H9 (cell line): ENCODE results near the gene GAGE10. TPM values are rescaled to one million over a fixed set of nuclear protein-coding genes. Genes with fewer than 3 reads are reported as not detected.

Source experiments
- DNase-seq: peaks from one replicate; pipeline ENCODE4 v3.0.0-alpha.2; 2017
- H2AFZ ChIP-seq: one replicate; pipeline ENCODE4 v1.6.1; 2013; ENCODE audit warnings: mild to moderate bottlenecking, low read length, control low read depth, moderate library complexity
- H2AK5ac ChIP-seq: 2 replicates; pipeline ENCODE4 v1.6.1; 2013; ENCODE audit warnings: low read length, control low read depth, mixed read lengths; ENCODE audit not compliant: insufficient read length
- H2BK120ac ChIP-seq: one replicate; pipeline ENCODE4 v1.6.1; 2013; ENCODE audit warnings: low read depth, mild to moderate bottlenecking, low read length, control low read depth, inconsistent platforms; ENCODE audit not compliant: poor library complexity, severe bottlenecking
- H2BK12ac ChIP-seq: 2 replicates; pipeline ENCODE4 v1.6.1; 2013; ENCODE audit warnings: low read length, control low read depth, mixed read lengths, low read depth; ENCODE audit not compliant: insufficient read length
- H2BK15ac ChIP-seq: 2 replicates; pipeline ENCODE4 v1.6.1; 2013; ENCODE audit warnings: low read depth, low read length, control low read depth
- H2BK20ac ChIP-seq: one replicate; pipeline ENCODE4 v1.6.1; 2013; ENCODE audit warnings: low read depth, mild to moderate bottlenecking, low read length, control low read depth, inconsistent platforms; ENCODE audit not compliant: poor library complexity, severe bottlenecking
- H2BK5ac ChIP-seq: 2 replicates; pipeline ENCODE4 v1.6.1; 2013; ENCODE audit warnings: low read length, control low read depth, mixed read lengths; ENCODE audit not compliant: insufficient read length
- H3K14ac ChIP-seq: 2 replicates; pipeline ENCODE4 v1.6.1; 2013; ENCODE audit warnings: low read length, control low read depth; ENCODE audit not compliant: insufficient read depth
- H3K18ac ChIP-seq: 2 replicates; pipeline ENCODE4 v1.6.1; 2013; ENCODE audit warnings: low read depth, mild to moderate bottlenecking, mixed read lengths, low read length, control low read depth; ENCODE audit not compliant: insufficient read length
- H3K23ac ChIP-seq: 2 replicates; pipeline ENCODE4 v1.6.1; 2013; ENCODE audit warnings: low read length, control low read depth, mixed read lengths, low read depth; ENCODE audit not compliant: insufficient read length
- H3K23me2 ChIP-seq: 2 replicates; pipeline ENCODE4 v1.6.1; 2013; ENCODE audit warnings: low read depth, mild to moderate bottlenecking, mixed read lengths, low read length, control low read depth; ENCODE audit not compliant: insufficient read length, poor library complexity, severe bottlenecking
- H3K27ac ChIP-seq: 2 replicates; pipeline ENCODE4 v1.5.1; 2013; ENCODE audit warnings: low read length, control low read depth, mixed read lengths, low read depth; ENCODE audit not compliant: insufficient read length
- H3K27me3 ChIP-seq: 2 replicates; pipeline ENCODE4 v1.6.1; 2013; ENCODE audit warnings: low read length, control low read depth, inconsistent platforms; ENCODE audit not compliant: insufficient read depth
- H3K4ac ChIP-seq: 2 replicates; pipeline ENCODE4 v1.6.1; 2013; ENCODE audit warnings: low read depth, mild to moderate bottlenecking, control low read depth, inconsistent platforms, low read length, moderate library complexity
- H3K4me1 ChIP-seq: 2 replicates; pipeline ENCODE4 v1.6.1; 2013; ENCODE audit warnings: low read length, control low read depth, inconsistent platforms; ENCODE audit not compliant: insufficient read depth
- H3K4me2 ChIP-seq: 2 replicates; pipeline ENCODE4 v1.6.1; 2013; ENCODE audit warnings: low read length, control low read depth, mixed read lengths; ENCODE audit not compliant: insufficient read length, insufficient read depth
- H3K56ac ChIP-seq: 2 replicates; pipeline ENCODE4 v1.6.1; 2013; ENCODE audit warnings: low read depth, mild to moderate bottlenecking, mixed read lengths, low read length, control low read depth; ENCODE audit not compliant: insufficient read length
- H3K79me1 ChIP-seq: 2 replicates; pipeline ENCODE4 v1.6.1; 2013; ENCODE audit warnings: low read depth, mild to moderate bottlenecking, moderate library complexity, low read length, control low read depth, inconsistent platforms; ENCODE audit not compliant: insufficient read depth, poor library complexity, severe bottlenecking
- H3K79me2 ChIP-seq: 2 replicates; pipeline ENCODE4 v1.6.1; 2013; ENCODE audit warnings: low read length, control low read depth, inconsistent platforms; ENCODE audit not compliant: insufficient read depth
- H3K9ac ChIP-seq: 2 replicates; pipeline ENCODE4 v1.6.1; 2013; ENCODE audit warnings: low read length, control low read depth, mixed read lengths; ENCODE audit not compliant: insufficient read length; ENCODE audit errors: extremely low read depth
- H3K9me3 ChIP-seq: one replicate; pipeline ENCODE4 v1.6.1; 2013; ENCODE audit warnings: low read depth, low read length, inconsistent platforms; ENCODE audit not compliant: control insufficient read depth
- H3T11ph ChIP-seq: one replicate; pipeline ENCODE4 v1.6.1; 2013; ENCODE audit warnings: mild to moderate bottlenecking, low read length, control low read depth, inconsistent platforms
- H4K20me1 ChIP-seq: one replicate; pipeline ENCODE4 v1.6.1; 2013; ENCODE audit not compliant: control insufficient read depth, insufficient read length, insufficient read depth
- H4K5ac ChIP-seq: 2 replicates; pipeline ENCODE4 v1.6.1; 2013; ENCODE audit warnings: low read depth, mild to moderate bottlenecking, mixed read lengths, low read length, control low read depth; ENCODE audit not compliant: insufficient read length
- H4K8ac ChIP-seq: replicated peaks from 2 replicates; pipeline ENCODE4 v1.6.1; 2013; ENCODE audit warnings: low read length, control low read depth, mixed read lengths, low read depth; ENCODE audit not compliant: insufficient read length
- H4K91ac ChIP-seq: 2 replicates; pipeline ENCODE4 v1.6.1; 2013; ENCODE audit warnings: low read depth, mild to moderate bottlenecking, moderate library complexity, mixed read lengths, low read length, control low read depth; ENCODE audit not compliant: insufficient read length
- H3K27ac Mint-ChIP-seq, 3 experiments: 2 replicates in 2 of 3; 3 replicates in 1 of 3; pipeline ENCODE4 v1.8.0; 2020 to 2021; ENCODE audit warnings: mixed read lengths in 3 of 3, mild to moderate bottlenecking in 1 of 3, moderate library complexity in 1 of 3
- H3K27me3 Mint-ChIP-seq: 2 replicates; pipeline ENCODE4 v1.8.0; 2021; ENCODE audit warnings: low read depth, mild to moderate bottlenecking, moderate library complexity, mixed read lengths
- H3K36me3 Mint-ChIP-seq, 3 experiments: 2 replicates in 2 of 3; 3 replicates in 1 of 3; pipeline ENCODE4 v1.8.0; 2020 to 2021; ENCODE audit warnings: low read depth in 3 of 3, mixed read lengths in 3 of 3; ENCODE audit not compliant: insufficient read depth in 1 of 3
- H3K4me1 Mint-ChIP-seq, 2 experiments: 2 replicates each; pipeline ENCODE4 v1.8.0; 2020; ENCODE audit warnings: mixed read lengths in 2 of 2
- H3K4me3 Mint-ChIP-seq, 2 experiments: 2 replicates in 1 of 2; 3 replicates in 1 of 2; pipeline ENCODE4 v1.8.0; 2020 to 2021; ENCODE audit warnings: mild to moderate bottlenecking in 2 of 2, mixed read lengths in 2 of 2, moderate library complexity in 1 of 2
- H3K9me3 Mint-ChIP-seq, 2 experiments: 2 replicates in 1 of 2; 3 replicates in 1 of 2; pipeline ENCODE4 v1.8.0; 2020; ENCODE audit warnings: mild to moderate bottlenecking in 2 of 2, mixed read lengths in 2 of 2, moderate library complexity in 1 of 2
- WGBS: extraction: QIAGEN DNeasy Blood & Tissue Kit; methylation state at CpG from one replicate; pipeline ENCODE4 v1.1.7; 2013; ENCODE audit warnings: missing lambda C conversion rate, low lambda C conversion rate, mixed read lengths; ENCODE audit not compliant: insufficient read length; ENCODE audit errors: extremely low coverage; 5-methylcytosine and 5-hydroxymethylcytosine counted together
- total RNA-seq: library from RNA; stranded (reverse); gene quantifications from 2 replicates; pipeline ENCODE4 v1.2.1, GENCODE V29; 2021
- TF ChIP-seq, protein P1 (sequence below): fragments of 200-600 bp; sonication (generic); conservative IDR thresholded peaks from 3 replicates; pipeline ENCODE4 v1.8.0; 2021; ENCODE audit warnings: antibody characterized with exemption, mild to moderate bottlenecking

GAGE10 gene
- total RNA-seq, 1 experiment from 2014 or later, result not detected

DNA sequence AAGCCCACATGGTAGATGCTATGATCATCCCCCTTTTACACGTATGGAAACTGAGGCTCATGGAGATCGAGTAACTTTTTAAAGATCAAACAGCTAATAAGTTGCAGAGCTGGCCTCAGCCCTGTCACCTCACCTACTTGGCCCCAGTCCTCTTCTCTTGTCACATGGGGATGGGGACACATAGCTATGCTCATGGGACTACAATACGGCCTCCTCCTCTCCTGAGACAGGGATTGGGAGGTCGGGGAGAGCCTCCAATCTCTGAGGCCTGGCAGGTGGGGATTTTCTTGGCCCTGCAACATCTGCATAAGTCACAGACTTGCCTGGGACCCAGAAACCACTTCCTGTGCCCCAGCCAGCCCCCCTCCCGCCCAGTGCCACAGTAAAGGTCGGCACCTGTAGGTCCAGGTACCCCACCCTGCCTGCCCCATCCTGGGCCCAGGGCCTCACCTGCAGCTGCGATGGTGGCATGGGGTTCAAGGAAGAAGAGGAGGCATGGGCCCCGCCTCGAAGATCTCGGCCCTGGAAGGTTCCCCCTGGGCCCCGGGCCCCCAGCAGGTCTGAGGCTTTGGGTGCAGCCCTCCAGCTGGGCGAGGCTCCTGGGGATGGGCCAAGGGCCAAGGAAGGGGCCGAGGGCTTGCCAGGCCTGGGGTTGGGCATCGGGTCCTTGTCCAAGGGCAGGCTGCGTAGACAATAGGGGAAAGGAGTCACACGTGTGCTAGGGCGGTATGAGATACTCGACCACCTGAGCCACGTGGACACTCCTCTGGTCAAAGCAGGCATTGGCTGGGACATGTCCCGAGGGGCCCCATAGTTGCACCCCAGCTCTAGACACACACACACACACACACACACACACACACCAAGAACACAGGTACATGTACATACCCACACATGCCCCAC lies 45.3 kb upstream of the GAGE10 start:
- Histone ChIP-seq H3K4me1 (no peaks in the 10 kb centered on the region), H3K18ac (no peak overlapping the region), H2BK20ac (no peak overlapping the region), H2BK12ac (no peak overlapping the region), H2AFZ (no peak overlapping the region), H3K79me1 (no peaks in the 10 kb centered on the region), H3K4ac (no peak overlapping the region), H3K9me3 (peaks cover 12% of the 10 kb centered on the region), H2BK120ac (no peak overlapping the region), H3K56ac (no peak overlapping the region), H3T11ph (no peak overlapping the region), H3K27me3 (no peaks in the 10 kb centered on the region), H2BK5ac (no peak overlapping the region), H4K20me1 (no peaks in the 10 kb centered on the region), H3K79me2 (no peaks in the 10 kb centered on the region), H3K23ac (no peak overlapping the region), H3K4me2 (no peak overlapping the region), H2BK15ac (no peak overlapping the region), H3K23me2 (no peaks in the 10 kb centered on the region), H3K27ac (no peak overlapping the region), H2AK5ac (no peak overlapping the region), H4K5ac (no peak overlapping the region), H3K14ac (no peak overlapping the region), H4K91ac (no peak overlapping the region), H4K8ac (no peak overlapping the region), H3K9ac (no peak overlapping the region)
- no peak overlapping the region for H3K4me3 Mint-ChIP-seq
- H3K9me3 Mint-ChIP-seq, result peaks cover 70 to 71% of the 10 kb centered on the region in 2 experiments
- peaks cover 2 to 13% (median 5%) of the 10 kb centered on the region in 3 experiments; a peak in 6 of 7 replicates for H3K36me3 Mint-ChIP-seq
- H3K4me1 Mint-ChIP-seq, result peaks cover 8 to 12% of the 10 kb centered on the region in 2 experiments
- no peak for DNase-seq
- no CpG with 5 or more reads among the region's 20 CpGs for WGBS
- TF ChIP-seq, protein P1, sequence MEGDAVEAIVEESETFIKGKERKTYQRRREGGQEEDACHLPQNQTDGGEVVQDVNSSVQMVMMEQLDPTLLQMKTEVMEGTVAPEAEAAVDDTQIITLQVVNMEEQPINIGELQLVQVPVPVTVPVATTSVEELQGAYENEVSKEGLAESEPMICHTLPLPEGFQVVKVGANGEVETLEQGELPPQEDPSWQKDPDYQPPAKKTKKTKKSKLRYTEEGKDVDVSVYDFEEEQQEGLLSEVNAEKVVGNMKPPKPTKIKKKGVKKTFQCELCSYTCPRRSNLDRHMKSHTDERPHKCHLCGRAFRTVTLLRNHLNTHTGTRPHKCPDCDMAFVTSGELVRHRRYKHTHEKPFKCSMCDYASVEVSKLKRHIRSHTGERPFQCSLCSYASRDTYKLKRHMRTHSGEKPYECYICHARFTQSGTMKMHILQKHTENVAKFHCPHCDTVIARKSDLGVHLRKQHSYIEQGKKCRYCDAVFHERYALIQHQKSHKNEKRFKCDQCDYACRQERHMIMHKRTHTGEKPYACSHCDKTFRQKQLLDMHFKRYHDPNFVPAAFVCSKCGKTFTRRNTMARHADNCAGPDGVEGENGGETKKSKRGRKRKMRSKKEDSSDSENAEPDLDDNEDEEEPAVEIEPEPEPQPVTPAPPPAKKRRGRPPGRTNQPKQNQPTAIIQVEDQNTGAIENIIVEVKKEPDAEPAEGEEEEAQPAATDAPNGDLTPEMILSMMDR, result no peak
- peaks cover 14% of the 10 kb centered on the region for H3K27me3 Mint-ChIP-seq
- no peak overlapping the region for H3K27ac Mint-ChIP-seq
